B cell (primary cell): ENCODE data around the gene PRKN. TPM values are rescaled to one million over a fixed set of nuclear protein-coding genes. Genes with fewer than 3 reads are reported as not detected.

Source experiments
- ATAC-seq: fragments of 200-7000 bp; cut with Tn5 transposase; one replicate; pipeline ENCODE4 v1.10.0; 2021; ENCODE audit warnings: low read depth, mild to moderate bottlenecking, moderate number of reproducible peaks, moderate library complexity
- CTCF ChIA-PET: fragments of 350-600 bp; sonication (Branson Sonifier 250); formaldehyde crosslinking; loops from one replicate; lab custom pipeline; 2021; ENCODE audit warnings: antibody characterized with exemption, inconsistent platforms; lab: Charles Lee
- POLR2A ChIA-PET: fragments of 350-600 bp; sonication (Branson Sonifier 250); formaldehyde crosslinking; loops from one replicate; lab custom pipeline; 2021; ENCODE audit warnings: antibody characterized with exemption; lab: Charles Lee
- DNase-seq: peaks from one replicate; pipeline ENCODE4 v3.0.0; 2013
- H2AFZ ChIP-seq: 2 replicates; pipeline ENCODE4 v1.6.1; 2012; ENCODE audit warnings: mild to moderate bottlenecking, low read depth, low read length; ENCODE audit not compliant: insufficient read depth, poor library complexity, severe bottlenecking
- H3K27ac ChIP-seq, 2 donors: 1 replicate in 1 of 2; 2 replicates in 1 of 2; pipeline ENCODE4 v1.5.1; 2012 to 2013; ENCODE audit warnings: low read length in 2 of 2, mild to moderate bottlenecking in 2 of 2, moderate library complexity in 1 of 2
- H3K27me3 ChIP-seq, 4 experiments: fragments of 200-600 bp in 1 of 4; sonication (generic) in 1 of 4; replicated peaks in 1 of 4; 1 replicate in 2 of 4; 2 replicates in 2 of 4; pipeline versions ENCODE4 v1.6.1 to v1.7.0; 2013 to 2016; ENCODE audit warnings: low read length in 3 of 4, mild to moderate bottlenecking in 2 of 4, mixed read lengths in 1 of 4, moderate library complexity in 1 of 4; ENCODE audit not compliant: insufficient read depth in 4 of 4, control insufficient read depth in 3 of 4; ENCODE audit errors: control extremely low read depth in 1 of 4
- H3K36me3 ChIP-seq, 2 experiments: replicated peaks in 1 of 2; 1 replicate in 1 of 2; 2 replicates in 1 of 2; pipeline versions ENCODE4 v1.6.1 to v1.7.1; 2013; ENCODE audit warnings: low read length in 1 of 2; ENCODE audit not compliant: insufficient read depth in 2 of 2, control insufficient read depth in 1 of 2; ENCODE audit errors: control extremely low read depth in 1 of 2, extremely low read depth in 1 of 2
- H3K4me1 ChIP-seq, 2 donors: fragments of 200-600 bp in 1 of 2; sonication (generic) in 1 of 2; 1 replicate in 1 of 2; 2 replicates in 1 of 2; pipeline versions ENCODE4 v1.5.1 to v1.6.1; 2013 to 2017; ENCODE audit warnings: low read length in 2 of 2; ENCODE audit not compliant: control insufficient read depth in 2 of 2, insufficient read depth in 2 of 2
- H3K4me2 ChIP-seq: replicated peaks from 2 replicates; pipeline ENCODE3; 2012; ENCODE audit warnings: mild to moderate bottlenecking, low read depth, low read length; ENCODE audit not compliant: poor library complexity, severe bottlenecking
- H3K4me3 ChIP-seq, 5 experiments: fragments of 200-600 bp in 1 of 5; sonication (generic) in 1 of 5; 1 replicate in 3 of 5; 2 replicates in 2 of 5; pipeline versions ENCODE4 v1.5.1 to v1.7.0; 2011 to 2016; ENCODE audit warnings: low read length in 4 of 5, mild to moderate bottlenecking in 4 of 5, low read depth in 2 of 5, control low read depth in 1 of 5, moderate library complexity in 1 of 5; ENCODE audit not compliant: insufficient read depth in 1 of 5; ENCODE audit errors: control extremely low read depth in 1 of 5, extremely low read depth in 1 of 5
- H3K79me2 ChIP-seq: fragments of 200-600 bp; sonication (generic); one replicate; pipeline ENCODE4 v1.6.0; 2016; ENCODE audit warnings: low read length; ENCODE audit not compliant: control insufficient read depth, insufficient read depth
- H3K9ac ChIP-seq: fragments of 200-600 bp; sonication (generic); 2 replicates; pipeline ENCODE4 v1.6.1; 2017; ENCODE audit warnings: mild to moderate bottlenecking, low read length, moderate library complexity
- H3K9me3 ChIP-seq, 3 donors: one replicate each; pipeline versions ENCODE4 v1.6.1 to v1.7.1; 2013; ENCODE audit warnings: low read length in 2 of 3; ENCODE audit not compliant: control insufficient read depth in 2 of 3, insufficient read depth in 1 of 3; ENCODE audit errors: control extremely low read depth in 1 of 3
- H4K20me1 ChIP-seq: 2 replicates; pipeline ENCODE4 v1.6.0; 2012; ENCODE audit warnings: mild to moderate bottlenecking, low read length; ENCODE audit not compliant: insufficient read depth, control insufficient read depth, poor library complexity, severe bottlenecking
- H3K27ac Mint-ChIP-seq: one replicate; pipeline ENCODE4 v1.8.0; 2021; ENCODE audit warnings: mixed read lengths
- H3K27me3 Mint-ChIP-seq: one replicate; pipeline ENCODE4 v1.8.0; 2021; ENCODE audit warnings: mixed read lengths
- H3K4me1 Mint-ChIP-seq: one replicate; pipeline ENCODE4 v1.8.0; 2021; ENCODE audit warnings: mixed read lengths
- H3K4me3 Mint-ChIP-seq: one replicate; pipeline ENCODE4 v1.8.0; 2021; ENCODE audit warnings: mixed read lengths
- H3K9me3 Mint-ChIP-seq: one replicate; pipeline ENCODE4 v1.8.0; 2022; ENCODE audit warnings: mixed read lengths; ENCODE audit not compliant: insufficient read depth
- CTCF ChIP-seq: fragments of 200-600 bp; IDR thresholded peaks from one replicate; pipeline ENCODE4 v1.8.0; 2022; ENCODE audit warnings: antibody characterized with exemption, mild to moderate bottlenecking
- EZH2 ChIP-seq: IDR thresholded peaks from 2 replicates; pipeline ENCODE4 v1.6.1; 2012; ENCODE audit warnings: borderline replicate concordance, low read depth, mild to moderate bottlenecking, moderate library complexity, low read length; ENCODE audit not compliant: insufficient read depth, poor library complexity, severe bottlenecking
- WGBS: methylation state at CpG from one replicate; pipeline ENCODE4 v1.1.5; 2013; ENCODE audit warnings: missing lambda C conversion rate; ENCODE audit not compliant: insufficient coverage; 5-methylcytosine and 5-hydroxymethylcytosine counted together
- intact Hi-C: fragments of 100-400 bp; cut with micrococcal nuclease; formaldehyde crosslinking; loops from one replicate; pipeline ENCODE4 v1.10.0; 2022
- polyA plus RNA-seq: library from polyadenylated mRNA; depleted of rRNA; stranded (reverse); fragments of >200 nt; gene quantifications from 2 replicates; pipeline ENCODE4 v1.2.3, GENCODE V29; 2012
- total RNA-seq, 2 donors: library from RNA; stranded (reverse); fragments of 120-200 nt in 1 of 2; gene quantifications; 1 replicate in 1 of 2; 2 replicates in 1 of 2; pipeline versions ENCODE4 v1.2.3 to v1.2.4, GENCODE V29; 2013 to 2022

Gene PRKN
- total and polyA plus RNA-seq, 2 donors (not counting 1 experiment from before 2014, with no cell fraction given), result 1.6 to 6.2 TPM

GRCh38 chr6:161788531-161788930, 939.0 kb downstream of the PRKN start:
- Histone ChIP-seq H3K9me3 (no peaks in the 10 kb centered on the region), H3K9ac (no peak overlapping the region), H3K79me2 (no peaks in the 10 kb centered on the region), H3K27ac (no peak overlapping the region), H3K4me3 (no peak overlapping the region), H3K27me3 (no peaks in the 10 kb centered on the region), H4K20me1 (no peaks in the 10 kb centered on the region), H3K4me2 (no peak overlapping the region), H2AFZ (no peak overlapping the region), H3K4me1 (no peaks in the 10 kb centered on the region), H3K36me3 (no peaks in the 10 kb centered on the region)
- 100% methylated on average over 2 of the region's 4 CpGs for WGBS
- intact Hi-C loops, result no loop called here
- POLR2A ChIA-PET, result no interaction called here
- no peak overlapping the region for H3K4me3 Mint-ChIP-seq
- H3K4me1 Mint-ChIP-seq, result no peaks in the 10 kb centered on the region
- DNase-seq (no peak), ATAC-seq (no peak)
- CTCF ChIA-PET, result interaction anchor here (0.6 kb wide), 1 partner anchor 9 kb away, joined by 4 read pairs; no protein-coding TSS in a partner anchor
- no peak overlapping the region for H3K27ac Mint-ChIP-seq
- TF ChIP-seq EZH2 (no peak), CTCF (no peak)
- no peaks in the 10 kb centered on the region for H3K9me3 Mint-ChIP-seq
- H3K27me3 Mint-ChIP-seq, result no peaks in the 10 kb centered on the region

GRCh38 chr6:161772176-161772575, 955.4 kb downstream of the PRKN start:
- H3K4me1 ChIP-seq, result no peaks in the 10 kb centered on the region
- H3K27ac ChIP-seq, result no peak overlapping the region
- H3K9me3 Mint-ChIP-seq, result no peaks in the 10 kb centered on the region
- no peaks in the 10 kb centered on the region for H3K79me2 ChIP-seq
- no peak overlapping the region for H3K4me2 ChIP-seq
- H4K20me1 ChIP-seq, result no peaks in the 10 kb centered on the region
- no peaks in the 10 kb centered on the region for H3K36me3 ChIP-seq
- H3K27me3 Mint-ChIP-seq, result no peaks in the 10 kb centered on the region
- intact Hi-C loops, result no loop called here
- no peak overlapping the region for H3K27ac Mint-ChIP-seq
- no peak overlapping the region for H3K4me3 Mint-ChIP-seq
- ChIA-PET POLR2A (no interaction called here), CTCF (no interaction called here)
- TF ChIP-seq EZH2 (no peak), CTCF (no peak)
- no peak overlapping the region for H3K9ac ChIP-seq
- 93% methylated on average over 5 of the region's 7 CpGs for WGBS
- no peaks in the 10 kb centered on the region for H3K27me3 ChIP-seq
- no peak overlapping the region for H2AFZ ChIP-seq
- no peaks in the 10 kb centered on the region for H3K4me1 Mint-ChIP-seq
- ATAC-seq (no peak), DNase-seq (no peak)
- no peak overlapping the region for H3K4me3 ChIP-seq
- peaks cover 0 to 9% (median 0%) of the 10 kb centered on the region in 3 donors for H3K9me3 ChIP-seq
